DLD1 (cell line): ENCODE data around the gene GAS7.

ENCODE experiments used
- in situ Hi-C: cut with HindIII; loops from 2 replicates; pipeline ENCODE4 v1.10.0; 2017; ENCODE audit warnings: low sequenced_read_pairs

GAS7 gene

DNA sequence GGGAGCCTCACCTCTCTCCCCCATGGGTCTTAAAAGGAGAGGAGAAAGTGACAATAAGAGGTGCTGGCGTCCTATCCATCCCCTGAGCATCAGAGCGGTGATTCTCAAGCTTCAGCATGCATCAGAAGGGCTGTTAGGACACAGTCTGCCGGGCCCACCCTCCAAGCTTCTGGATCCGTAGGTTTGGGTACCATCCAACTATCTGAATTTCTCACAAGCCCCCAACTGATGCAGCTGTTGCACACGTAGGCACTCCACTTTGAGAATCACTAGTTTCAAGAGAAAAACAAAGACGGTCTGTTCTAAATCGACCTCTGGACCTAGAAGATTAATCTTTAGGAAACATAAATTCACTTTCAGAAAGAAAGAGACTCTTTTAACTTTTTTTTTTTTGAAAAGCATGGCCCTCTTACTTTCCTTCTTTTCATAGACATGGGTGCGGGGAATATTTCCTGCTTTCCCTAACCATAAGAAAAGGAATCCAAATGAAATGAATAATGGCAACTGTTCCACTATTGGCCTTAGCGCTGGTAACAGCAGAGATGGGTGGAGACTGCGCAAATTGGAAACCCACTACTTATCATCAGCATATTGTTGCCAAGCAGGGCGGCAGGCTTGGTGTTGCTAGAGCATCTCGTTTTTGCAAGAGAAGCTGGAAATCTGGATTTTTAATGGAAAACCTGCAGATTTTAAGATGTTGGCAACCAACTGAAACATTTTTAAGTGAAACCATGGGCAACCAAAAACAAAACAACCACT lies 144.4 kb downstream of the GAS7 start:
- in situ Hi-C loops, result no loop called here

DNA sequence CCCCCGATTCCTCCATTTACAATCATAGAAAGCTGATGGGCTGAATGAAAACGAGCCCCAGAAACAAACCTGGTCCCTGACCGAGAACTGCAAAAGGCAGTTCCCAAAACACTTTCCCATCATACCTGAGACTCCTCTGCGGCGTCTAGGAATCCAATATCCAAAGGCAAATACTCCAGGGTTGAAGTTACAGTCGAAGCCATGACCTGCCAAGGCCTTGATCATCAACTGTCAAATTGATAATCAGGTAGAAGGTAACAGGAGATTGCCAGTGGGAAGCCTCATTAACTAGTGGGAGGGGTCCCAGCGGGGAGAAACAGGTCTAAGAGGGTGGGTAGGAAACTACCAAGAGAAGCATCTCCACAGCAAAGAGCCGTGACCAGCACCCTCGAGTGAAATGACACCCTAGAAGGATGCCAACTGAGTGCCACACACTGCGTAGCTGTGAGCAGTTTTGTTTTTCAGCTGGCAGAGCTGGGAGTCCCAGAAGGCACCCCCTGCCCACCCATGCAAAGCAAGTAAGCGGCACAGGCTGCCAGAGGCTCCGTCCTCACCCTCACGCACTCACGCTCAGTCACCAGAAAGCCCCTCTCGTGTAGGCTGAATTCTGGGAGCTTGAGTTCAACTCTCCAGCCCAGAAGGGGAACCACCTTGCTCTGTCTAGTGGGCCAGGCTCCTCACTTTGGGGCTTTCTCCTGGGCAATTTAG lies 146.1 kb downstream of the GAS7 start:
- in situ Hi-C loops, result no loop called here

DNA sequence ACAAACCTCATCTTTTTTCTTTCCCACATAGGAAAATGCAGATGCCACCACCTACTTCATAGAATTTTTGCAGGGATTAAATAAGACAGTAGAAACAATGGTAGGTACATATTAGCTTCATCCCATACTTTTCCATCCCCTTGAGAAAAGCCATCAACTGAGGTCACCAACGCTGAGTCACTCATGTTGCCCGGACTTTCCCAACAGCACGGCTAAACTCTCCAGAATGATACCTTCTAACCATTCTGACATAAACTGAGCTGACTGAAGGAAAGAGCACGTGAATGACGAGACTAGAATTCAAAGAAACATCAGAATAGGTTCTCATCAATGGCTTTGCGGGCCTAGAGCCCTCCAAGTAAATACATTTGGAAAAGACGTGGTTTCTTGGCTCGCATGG lies 147.3 kb downstream of the GAS7 start:
- in situ Hi-C loops, result no loop called here

DNA sequence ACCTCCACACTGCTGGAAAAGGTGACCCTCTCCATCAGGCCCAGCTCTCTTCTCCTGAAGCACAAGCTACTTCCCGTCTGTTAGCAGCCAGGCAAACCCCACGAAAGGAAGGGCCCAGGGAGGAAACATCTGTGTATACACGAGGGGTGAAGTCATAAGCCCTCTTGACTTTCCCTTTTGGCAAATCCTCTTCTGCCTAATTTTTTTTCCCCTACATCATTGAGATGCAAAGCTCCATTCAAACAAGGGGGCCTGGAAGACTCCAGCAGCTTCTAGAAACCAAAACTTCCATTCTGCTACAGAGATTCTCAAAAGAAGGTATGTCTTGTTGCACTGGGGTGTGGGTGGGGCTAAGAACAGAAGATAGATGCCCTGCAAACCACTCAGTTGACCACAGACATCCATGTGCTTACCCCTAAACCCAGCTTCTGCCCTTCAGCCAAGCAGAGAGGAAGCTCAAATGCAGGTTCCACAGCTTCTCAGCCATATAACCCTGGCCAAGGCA lies 147.8 kb downstream of the GAS7 start:
- in situ Hi-C loops, result no loop called here

DNA sequence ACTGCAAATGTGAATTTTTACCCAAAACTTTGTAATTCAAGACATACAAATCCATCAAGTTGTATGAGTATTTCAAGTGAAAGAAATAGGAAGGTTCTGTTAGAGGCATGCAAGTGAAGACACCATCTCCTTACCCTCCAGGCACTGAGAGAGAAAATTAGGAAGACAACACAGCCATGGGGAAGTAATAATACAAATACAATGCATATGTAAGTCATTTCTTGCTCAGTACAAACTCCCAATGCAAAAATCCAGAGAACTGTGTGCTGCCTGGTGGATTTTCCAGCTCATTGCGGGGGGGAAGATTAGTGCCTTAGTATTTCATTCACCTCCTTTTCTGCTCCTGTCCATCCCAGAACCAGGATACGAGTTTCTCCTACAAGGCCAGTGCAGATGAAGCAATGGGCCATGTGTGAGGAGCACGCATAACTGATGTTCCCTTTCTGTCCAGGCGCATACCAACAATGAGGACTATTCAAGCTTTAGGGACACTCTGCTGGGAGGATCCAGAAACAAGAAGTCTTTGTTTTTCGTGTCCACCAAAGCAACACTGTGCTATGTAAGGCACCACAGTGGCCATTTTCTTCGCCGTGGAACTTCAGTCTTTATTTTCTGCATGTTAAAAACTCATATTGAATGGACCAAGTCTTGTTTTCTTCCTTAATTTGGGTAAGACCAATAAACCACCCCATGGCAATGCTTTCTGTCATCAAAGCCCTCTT lies 149.6 kb downstream of the GAS7 start:
- in situ Hi-C loops, result loop anchor here (25.0 kb wide), 1 partner anchor 239 kb away; no protein-coding TSS in a partner anchor

DNA sequence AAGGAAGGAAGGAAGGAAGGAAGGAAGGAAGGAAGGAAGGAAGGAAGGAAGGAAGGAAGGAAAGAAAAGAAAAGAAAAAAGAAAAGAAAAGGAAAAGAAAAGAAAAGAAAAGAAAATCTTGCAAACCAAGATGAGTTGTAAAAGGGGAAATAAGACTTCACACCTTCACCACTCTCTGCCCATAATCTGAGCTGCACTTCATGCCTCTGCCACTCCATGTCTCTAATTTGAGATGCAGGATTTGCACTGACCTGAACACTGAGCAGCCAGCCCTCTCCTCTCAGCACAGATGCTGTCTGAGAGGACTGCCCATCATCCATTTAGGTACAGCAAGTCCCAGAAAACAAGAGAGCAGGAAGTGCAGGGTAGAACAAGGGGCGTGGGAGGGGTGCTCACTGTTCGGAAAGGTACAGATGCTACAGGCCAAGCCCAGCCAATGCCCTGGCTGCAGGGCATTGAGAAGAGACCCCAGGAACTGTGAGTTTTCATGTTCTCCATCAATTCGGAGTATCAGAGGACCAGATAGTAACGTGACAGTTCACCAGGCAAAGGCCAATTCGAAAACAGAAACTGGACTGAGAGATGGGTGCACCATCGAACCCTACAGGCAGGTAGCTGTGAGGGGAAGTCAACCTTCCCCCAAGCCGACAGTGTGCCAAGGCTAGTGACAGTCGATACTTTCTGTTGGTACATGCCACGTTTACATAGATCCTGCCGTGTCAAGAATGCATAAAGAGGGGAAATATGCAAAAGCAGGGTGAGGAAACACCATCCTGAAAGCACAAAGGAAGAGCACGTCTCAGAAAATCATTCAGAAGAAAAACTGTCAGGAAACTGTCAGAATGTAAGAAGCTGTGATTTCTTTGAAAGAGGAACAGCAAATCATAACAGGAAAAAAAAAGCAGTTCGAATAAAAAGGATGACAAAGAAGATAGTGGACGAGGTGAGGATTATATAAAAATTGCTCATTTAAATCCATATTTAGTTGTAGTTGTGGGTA lies 151.3 kb downstream of the GAS7 start:
- in situ Hi-C loops, result loop anchor here (25.0 kb wide), 1 partner anchor 240 kb away; no protein-coding TSS in a partner anchor

DNA sequence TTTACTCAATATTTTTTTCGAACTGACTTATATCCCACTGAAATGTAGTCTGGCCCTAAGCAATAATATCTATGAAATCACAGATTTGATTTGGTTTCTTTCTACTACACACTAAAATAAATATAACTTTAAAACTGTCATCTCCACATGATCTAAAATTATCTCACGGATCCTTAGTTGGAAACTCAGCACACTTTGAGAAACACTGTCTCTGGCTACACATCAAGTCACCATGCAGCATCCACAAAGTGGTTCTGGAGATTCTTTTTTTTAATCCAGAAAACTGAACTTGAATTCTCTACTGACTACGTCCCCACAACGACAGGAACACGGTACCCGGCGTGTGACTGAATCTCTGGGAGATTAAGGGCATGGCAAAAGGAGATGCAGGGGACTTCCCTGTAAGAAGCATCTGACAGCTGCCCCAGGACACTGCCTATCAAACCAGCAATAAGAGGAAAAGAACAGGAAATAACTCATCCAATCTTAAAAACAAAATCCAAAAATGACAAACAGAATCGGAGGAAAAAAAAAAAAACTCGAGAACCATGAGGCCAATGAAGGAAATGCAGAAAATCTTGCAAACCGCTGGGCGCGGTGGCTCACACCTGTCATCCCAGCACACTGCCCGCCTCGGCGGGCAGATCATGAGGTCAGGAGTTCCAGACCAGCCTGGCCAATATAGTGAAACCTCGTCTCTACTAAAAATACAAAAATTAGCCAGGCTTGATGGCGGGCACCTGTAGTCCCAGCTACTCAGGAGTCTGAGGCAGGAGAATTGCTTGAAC lies 152.3 kb downstream of the GAS7 start:
- in situ Hi-C loops, result loop anchor here (25.0 kb wide), 1 partner anchor 241 kb away; no protein-coding TSS in a partner anchor

DNA sequence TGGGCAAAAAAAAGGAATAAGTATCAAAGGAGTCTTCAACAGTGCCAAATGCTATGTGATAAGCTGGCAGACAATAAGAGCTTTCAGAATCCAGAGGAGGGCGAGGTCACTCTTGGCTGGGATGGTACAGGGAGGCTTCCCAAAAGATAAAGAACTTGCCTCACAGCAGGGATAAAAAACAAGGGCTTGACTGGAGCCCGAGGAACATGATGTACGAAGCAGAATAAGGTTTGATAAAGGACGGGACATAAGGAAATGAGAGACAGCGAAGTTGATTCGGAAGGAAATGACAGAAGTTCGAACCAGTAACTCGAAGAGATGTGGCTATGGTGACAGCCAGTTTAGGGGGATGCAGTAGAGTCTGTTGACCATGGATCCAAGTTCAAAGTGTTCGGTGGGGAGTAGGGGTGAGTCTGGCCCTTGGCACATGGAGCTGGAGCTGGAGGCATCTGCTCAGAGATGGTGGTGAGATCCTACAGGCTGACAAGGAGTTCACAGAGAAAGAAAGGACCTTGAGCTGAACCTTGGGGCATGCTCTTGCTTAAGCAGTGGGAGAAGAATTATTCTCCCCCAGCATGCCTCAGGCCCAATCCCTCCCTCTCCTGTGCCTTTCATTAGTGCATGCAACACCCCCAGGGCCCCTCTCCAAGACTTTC lies 155.7 kb downstream of the GAS7 start:
- in situ Hi-C loops, result loop anchor here (25.0 kb wide), 1 partner anchor 245 kb away; no protein-coding TSS in a partner anchor

DNA sequence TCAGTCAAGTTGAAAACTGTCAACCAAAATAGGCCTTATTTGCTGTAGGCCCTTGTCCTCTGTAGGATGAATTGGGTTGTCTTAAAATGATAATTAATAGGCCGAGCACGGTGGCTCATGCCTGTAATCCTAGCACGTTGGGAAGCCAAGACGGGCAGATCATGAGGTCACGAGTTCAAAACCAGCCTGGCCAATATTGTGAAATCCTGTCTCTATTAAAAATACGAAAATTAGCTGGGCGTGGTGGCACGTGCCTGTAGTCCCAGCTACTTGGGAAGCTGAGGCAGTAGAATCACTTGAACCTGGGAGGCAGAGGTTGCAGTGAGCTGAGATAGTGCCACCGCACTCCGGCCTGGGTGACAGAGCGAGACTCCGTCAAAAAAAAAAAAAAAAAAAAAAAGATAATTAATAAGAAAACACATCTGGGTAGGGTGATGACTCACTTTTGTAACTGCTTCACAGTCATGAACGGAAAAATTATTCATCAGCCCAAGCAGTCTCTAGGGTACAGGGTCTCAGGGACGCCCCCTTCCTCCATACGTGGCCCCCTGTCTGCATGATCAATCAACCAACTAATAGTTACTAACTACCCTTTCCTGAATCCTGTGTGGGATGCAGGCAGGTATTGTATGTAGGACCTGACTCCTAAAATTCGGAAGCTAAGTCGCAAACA lies 156.4 kb downstream of the GAS7 start:
- in situ Hi-C loops, result loop anchor here (25.0 kb wide), 1 partner anchor 245 kb away; no protein-coding TSS in a partner anchor

DNA sequence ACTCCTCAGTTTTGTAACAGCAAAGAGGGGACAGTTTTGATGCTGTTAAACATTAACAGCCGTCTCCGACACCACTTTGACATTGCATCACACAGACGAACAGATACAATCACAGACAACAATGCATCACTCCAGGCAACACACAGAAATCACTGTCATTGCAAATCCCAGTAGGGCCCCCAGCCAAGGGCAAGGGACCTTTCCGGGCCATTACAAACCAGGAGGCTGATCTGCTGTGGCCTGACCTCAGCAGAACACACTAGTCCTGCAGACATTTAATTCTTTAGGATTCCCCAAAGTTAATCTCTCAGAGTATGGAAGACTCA lies 157.2 kb downstream of the GAS7 start:
- in situ Hi-C loops, result loop anchor here (25.0 kb wide), 1 partner anchor 246 kb away; no protein-coding TSS in a partner anchor

DNA sequence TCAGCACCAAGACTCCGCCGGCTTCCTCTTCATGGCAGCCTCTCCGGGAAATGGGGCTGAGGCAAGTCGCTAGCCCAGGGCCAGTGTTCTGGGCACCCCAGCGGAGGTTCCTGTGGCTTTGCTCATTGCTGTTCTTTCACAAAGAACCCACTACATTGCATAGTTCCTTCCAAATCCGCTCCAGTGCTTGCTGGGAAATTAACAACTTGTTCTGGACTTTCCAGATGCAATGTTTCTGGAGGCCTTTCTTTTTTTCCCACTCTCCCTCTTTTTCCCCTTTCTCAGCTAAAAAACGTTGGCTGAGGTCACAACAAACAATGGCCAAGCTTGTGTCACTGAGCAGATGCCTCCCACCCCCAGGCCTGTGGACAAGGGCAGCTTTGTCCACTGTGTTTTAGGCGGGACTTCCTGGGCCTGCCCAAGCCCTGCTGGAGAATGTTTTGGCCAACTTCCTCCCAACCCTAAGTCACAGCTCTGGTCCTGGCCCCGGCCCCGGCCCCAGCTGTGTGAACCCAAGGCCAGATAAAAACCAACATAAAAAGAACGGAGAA lies 161.8 kb downstream of the GAS7 start:
- in situ Hi-C loops, result loop anchor here (25.0 kb wide), 1 partner anchor 251 kb away; no protein-coding TSS in a partner anchor

DNA sequence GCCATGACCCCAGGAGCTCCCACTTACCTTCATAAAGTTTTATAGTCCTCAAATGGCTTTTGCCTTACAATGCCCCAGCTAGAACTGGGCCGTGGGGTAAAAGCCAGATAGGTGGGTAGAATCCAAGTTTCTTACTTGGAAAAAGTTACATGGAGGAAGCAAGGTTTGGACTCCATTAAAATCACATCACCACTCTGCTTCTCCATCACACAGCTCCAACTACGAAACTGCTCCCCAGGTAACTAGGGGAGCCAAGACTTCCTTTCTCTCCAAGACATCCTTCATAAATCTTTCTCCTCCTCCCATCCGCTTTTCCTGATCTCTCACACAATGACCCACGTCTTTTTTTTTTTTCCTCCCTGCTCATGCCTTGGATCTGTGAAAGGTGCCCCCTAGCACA lies 162.5 kb downstream of the GAS7 start:
- in situ Hi-C loops, result loop anchor here (25.0 kb wide), 1 partner anchor 251 kb away; no protein-coding TSS in a partner anchor

DNA sequence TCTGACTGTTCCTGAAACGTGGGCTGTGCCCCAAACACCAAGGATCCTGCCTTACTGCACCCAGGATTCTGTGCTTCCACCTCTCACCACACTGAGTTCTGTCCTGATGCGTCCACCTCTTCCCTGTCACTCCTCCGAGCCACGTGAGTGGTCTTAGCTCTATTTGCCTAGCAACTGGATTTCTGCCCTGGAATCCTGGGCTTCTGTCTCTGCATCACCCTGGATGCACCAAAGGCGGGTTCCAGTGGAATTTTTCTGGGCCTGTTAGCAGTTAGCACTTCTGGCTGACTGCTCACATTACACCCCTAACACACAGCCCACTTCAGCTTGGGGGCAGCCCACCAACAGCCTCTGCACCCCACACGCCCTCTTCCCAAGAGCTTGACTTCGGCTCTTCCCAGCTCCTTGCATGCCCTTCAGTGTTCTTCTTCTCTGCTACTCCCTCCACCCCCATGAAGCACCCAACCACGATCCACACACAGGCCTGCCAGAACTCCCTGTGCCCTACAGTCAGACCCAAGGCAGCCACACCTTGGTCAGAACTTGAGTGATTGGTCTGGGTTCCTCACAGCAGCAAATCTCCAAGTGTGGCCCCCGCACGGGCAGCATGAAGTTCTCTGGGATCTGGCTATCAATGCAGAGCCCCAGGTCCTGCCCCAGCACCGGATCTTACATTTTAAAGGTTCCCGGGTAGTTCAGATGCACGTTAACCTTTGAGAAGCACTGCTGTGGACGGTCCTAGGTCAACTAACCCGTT lies 163.5 kb downstream of the GAS7 start:
- in situ Hi-C loops, result loop anchor here (25.0 kb wide), 1 partner anchor 252 kb away; no protein-coding TSS in a partner anchor

DNA sequence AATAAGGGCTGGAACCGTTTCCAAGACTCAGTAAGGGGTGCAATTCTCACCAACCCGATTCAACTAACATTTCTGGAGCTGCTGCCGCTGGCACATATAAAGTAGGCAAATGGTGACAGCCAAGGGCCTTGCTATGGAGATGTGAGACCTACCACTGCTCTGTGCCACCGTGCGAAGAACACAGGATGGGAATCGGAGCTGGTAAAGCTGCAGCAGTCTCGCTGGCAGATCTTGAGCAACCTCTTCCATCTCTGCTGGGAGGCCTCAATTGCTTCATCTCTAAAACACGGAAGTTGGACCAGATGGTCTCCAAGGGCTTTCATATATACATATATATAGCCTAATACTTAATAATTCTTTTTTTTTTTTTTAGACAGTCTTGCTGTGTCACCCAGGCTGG lies 164.4 kb downstream of the GAS7 start:
- in situ Hi-C loops, result loop anchor here (25.0 kb wide), 1 partner anchor 253 kb away; no protein-coding TSS in a partner anchor

DNA sequence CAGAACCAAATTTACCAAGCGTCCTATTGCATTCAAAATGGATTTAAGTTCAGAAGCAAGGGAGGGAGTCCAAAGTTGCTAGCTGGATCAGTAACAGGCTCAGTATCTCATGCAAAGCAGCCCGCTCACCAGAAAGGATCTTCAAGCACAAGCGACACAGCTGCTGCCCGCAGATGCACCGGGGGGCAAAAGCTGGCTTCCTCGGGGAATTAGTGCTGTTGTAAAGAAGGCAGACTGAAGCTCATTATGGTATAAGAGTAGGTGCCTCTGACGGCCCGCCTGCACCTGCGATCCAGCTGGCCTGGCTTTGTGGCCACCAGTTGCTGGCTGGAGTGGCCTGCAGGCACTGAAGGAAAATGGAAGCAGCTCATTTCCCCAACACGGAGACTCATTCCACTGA lies 165.0 kb downstream of the GAS7 start:
- in situ Hi-C loops, result loop anchor here (25.0 kb wide), 1 partner anchor 254 kb away; no protein-coding TSS in a partner anchor

DNA sequence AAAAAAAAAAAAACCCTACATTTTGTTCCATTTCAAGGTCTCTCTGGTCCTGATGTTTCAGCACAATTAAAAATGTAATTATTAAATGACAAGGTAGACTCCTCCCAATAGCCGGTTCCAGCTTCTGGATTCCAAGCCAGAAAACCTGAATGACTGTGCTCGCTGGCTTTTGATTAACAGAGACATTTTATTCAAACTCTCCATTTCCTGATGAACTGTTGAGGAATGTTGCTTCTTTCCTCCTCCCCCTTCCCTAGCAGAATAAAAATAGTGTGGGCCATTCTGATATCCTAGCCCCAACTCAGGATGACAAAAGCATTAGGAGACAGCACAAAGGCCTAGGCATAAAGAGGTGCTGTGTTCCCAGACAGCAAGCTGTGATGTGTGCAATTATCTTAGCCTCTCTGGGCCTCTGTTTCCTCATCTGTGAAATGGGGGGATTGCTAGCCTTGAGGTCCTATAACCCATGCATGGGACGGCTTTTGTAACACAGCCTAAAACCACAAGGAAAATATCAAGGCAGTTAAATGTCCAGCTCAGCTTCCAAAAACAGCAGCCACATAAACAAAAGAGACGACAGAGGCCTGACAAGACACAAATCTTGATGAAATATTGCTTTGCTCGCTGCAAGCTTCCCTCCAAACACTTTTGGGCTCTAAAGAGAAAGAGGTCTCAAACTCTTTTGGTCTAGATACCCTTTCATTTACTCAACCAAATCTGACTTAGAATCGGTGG lies 166.1 kb downstream of the GAS7 start:
- in situ Hi-C loops, result loop anchor here (25.0 kb wide), 1 partner anchor 255 kb away; no protein-coding TSS in a partner anchor
